Motor neuron (in vitro differentiated cells): ENCODE results near the gene TLL1. TPM values are rescaled to one million over a fixed set of nuclear protein-coding genes. Genes with fewer than 3 reads are reported as not detected.

Source experiments
- ATAC-seq, 8 experiments: fragments of 200-7000 bp; cut with Tn5 transposase; replicated peaks in 6 of 8; 2 replicates each; pipeline ENCODE4 v1.8.0; 2021; ENCODE audit warnings: mild to moderate bottlenecking in 8 of 8, moderate library complexity in 8 of 8
- H3K27ac ChIP-seq, 2 donors: fragments of 250-450 bp; sonication (Bioruptor Pico); 2 replicates each; pipeline ENCODE4 v1.9.0; 2021; ENCODE audit warnings: antibody characterized with exemption in 2 of 2, mild to moderate bottlenecking in 2 of 2, moderate library complexity in 1 of 2
- H3K4me1 ChIP-seq, 2 donors: fragments of 250-450 bp; sonication (Bioruptor Pico); replicated peaks in 1 of 2; 2 replicates each; pipeline ENCODE4 v1.6.1; 2021; ENCODE audit warnings: antibody characterized with exemption in 2 of 2, mild to moderate bottlenecking in 2 of 2, moderate library complexity in 1 of 2
- H3K4me3 ChIP-seq, 5 donors: fragments of 250-450 bp; sonication (Bioruptor Pico); 2 replicates each; pipeline ENCODE4 v1.9.0; 2021; ENCODE audit warnings: antibody characterized with exemption in 5 of 5, mild to moderate bottlenecking in 5 of 5, moderate library complexity in 4 of 5
- WGBS, 10 experiments: fragments of 450-650 bp; shearing (Covaris generic); methylation state at CpG; one replicate each; pipeline ENCODE4 v1.0.0; 2022; 5-methylcytosine and 5-hydroxymethylcytosine counted together
- in situ Hi-C, 9 experiments: fragments of 400-800 bp; cut with MboI; loops; one replicate each; pipeline ENCODE4 v1.15.0; 2021; ENCODE audit warnings: low sequenced_read_pairs in 9 of 9, low pct_unique_long_range_greater_than_20kb in 2 of 9; ENCODE audit not compliant: unreplicated experiment in 9 of 9
- total RNA-seq, 8 experiments: library from RNA; unstranded; fragments of 300-600 nt; gene quantifications; 2 replicates each; pipeline versions ENCODE4 v1.2.3 to v1.2.4, GENCODE V29; 2022

TLL1 gene
- total RNA-seq, 8 experiments from 2014 or later = 0.05 to 0.36 (median 0.13) TPM; not detected in 2

DNA sequence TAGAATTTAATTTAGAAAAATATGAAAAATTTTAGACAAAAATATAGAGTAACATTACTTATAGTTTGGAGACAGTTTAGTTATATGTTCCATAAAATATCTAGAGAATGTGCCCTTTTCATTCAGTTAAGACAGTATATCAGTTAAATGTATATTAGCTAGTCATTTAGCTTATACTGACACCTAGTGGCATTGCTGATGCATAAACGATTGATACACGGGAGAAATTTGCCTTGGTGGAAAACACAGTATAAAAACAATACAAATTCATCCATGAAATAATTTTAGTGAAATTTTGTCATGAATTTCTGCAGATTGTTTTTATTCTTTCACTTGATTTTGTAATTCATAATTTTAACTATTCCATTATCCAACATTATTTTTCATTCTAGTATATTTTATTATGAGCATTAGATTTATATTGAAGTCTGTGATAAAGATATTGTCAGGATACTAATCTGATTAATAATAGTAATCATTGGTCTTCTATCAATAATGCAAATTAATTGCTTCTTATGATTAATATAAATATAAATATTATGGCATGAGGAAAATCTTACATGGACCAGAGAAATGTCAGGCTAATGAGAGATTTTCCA lies 219.0 kb downstream of the TLL1 start:
- H3K4me1 ChIP-seq = peaks cover 0 to 5% of the 10 kb centered on the region in 2 donors
- in situ Hi-C loops = loop anchor here in 8 of 9 experiments (10.0 to 25.0 kb wide), 4 partner anchors 547 to 567 kb away; no protein-coding TSS in a partner anchor
- peak in 4 of 8 experiments; percentile 27 to 50 (median 30) for ATAC-seq
- no peak overlapping the region for H3K27ac ChIP-seq
- WGBS, 10 experiments = 0% methylated on average over 1 to 2 of the region's 2 CpGs; no CpG with 5 or more reads in 1 of the 10 experiments
- no peak overlapping the region for H3K4me3 ChIP-seq

DNA sequence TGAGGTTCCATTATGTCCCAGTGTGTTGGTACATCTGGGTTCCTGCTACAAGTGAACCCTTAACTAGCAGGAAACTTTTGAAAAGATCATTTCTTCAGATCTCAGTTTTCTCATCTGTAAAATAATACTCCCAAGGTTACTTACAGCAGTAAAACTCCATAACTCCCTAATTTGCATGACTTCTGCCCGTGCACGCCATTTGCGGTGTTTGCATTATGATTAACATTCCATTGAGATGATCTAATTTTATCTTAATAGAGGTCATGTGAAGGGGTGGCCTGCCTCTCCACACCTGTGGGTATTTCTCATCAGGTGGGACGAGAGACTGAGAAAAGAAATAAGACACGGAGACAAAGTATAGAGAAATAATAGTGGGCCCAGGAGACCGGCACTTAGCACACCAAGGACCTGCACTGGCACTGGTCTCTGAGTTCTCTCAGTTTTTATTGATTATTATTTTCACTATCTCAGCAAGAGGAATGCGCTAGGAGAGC lies 219.8 kb downstream of the TLL1 start:
- in situ Hi-C loops = loop anchor here in 8 of 9 experiments (10.0 to 25.0 kb wide), 4 partner anchors 548 to 568 kb away; no protein-coding TSS in a partner anchor
- ATAC-seq = no peak
- peaks cover 0 to 5% of the 10 kb centered on the region in 2 donors for H3K4me1 ChIP-seq
- no peak overlapping the region for H3K27ac ChIP-seq
- 14 to 84% (median 48%) methylated on average over 2 to 7 of the region's 7 CpGs; no CpG with 5 or more reads in 1 of the 10 experiments for WGBS, 10 experiments
- no peak overlapping the region for H3K4me3 ChIP-seq

DNA sequence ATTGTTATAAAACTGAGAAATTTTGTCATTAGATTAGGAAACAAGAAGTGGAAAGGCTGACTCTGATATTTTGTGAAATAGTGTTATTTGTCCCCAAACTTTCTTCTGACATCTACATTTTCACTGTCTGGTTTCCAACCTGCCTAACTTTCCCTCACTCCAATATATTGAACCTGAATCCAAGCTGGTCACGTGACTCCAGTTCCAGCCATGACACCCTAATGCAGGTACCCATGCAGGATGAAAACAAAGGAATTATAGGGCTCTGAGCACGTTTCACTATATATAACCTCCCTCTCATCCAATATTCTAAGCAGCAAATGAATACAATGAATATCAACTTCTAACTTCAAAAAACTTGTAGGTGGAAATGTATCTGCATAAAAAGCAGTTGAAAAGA lies 231.6 kb downstream of the TLL1 start:
- in situ Hi-C loops = no loop called here
- 5 to 93% (median 65%) methylated on average over 1 to 2 of the region's 2 CpGs; no CpG with 5 or more reads in 2 of the 10 experiments for whole genome bisulfite sequencing, 10 experiments
- no peak overlapping the region for H3K4me3 ChIP-seq
- H3K4me1 ChIP-seq = no peaks in the 10 kb centered on the region
- H3K27ac ChIP-seq = no peak overlapping the region
- no peak for ATAC-seq

GRCh38 chr4:166121897-166122296 lies 248.9 kb downstream of the TLL1 start:
- Histone ChIP-seq H3K4me1 (no peaks in the 10 kb centered on the region), H3K27ac (no peak overlapping the region), H3K4me3 (no peak overlapping the region)
- in situ Hi-C loops = no loop called here
- 0 to 86% (median 65%) methylated on average over 1 to 3 of the region's 3 CpGs; no CpG with 5 or more reads in 2 of the 10 experiments for WGBS, 10 experiments
- peak in 6 of 8 experiments; percentile 64 to 86 (median 78) for ATAC-seq

DNA sequence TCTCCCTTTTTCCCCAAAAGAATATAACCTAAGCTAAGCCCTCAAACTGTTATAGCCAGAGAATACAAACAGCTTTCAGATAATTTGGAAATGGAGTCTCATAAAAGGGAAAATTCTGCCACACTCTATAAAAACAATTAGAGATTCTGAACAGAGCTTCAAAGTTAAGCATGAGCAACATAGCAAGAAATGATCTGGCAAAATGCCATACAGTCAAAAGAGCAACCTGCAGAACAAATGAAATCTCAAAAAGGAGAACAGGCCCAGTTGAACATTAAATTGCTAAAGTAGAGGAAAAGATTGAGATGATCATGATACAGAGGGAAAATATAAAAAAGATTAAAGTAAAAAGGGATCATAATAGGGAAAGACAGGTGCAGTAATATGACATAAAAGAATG lies 250.5 kb downstream of the TLL1 start:
- no peak for ATAC-seq
- in situ Hi-C loops = no loop called here
- Histone ChIP-seq H3K4me3 (no peak overlapping the region), H3K4me1 (no peaks in the 10 kb centered on the region), H3K27ac (no peak overlapping the region)

DNA sequence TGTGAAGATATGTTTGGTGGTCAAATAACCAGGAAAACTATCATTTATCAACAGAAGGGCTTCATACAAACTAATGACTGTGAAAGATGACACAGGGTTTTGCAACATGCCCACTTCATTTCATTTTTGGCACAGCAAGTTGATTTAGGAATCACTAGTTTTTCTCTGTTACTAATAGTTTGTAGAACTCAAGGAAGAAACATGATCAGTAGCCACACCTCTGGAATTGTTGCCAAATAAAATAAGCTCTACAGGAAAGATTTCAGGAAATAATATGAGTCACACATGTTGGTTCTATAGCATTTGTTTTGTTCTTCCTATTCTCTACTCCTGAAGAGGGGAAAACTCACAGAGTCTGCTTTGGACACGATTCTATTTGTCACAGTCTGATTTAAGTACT lies 255.4 kb downstream of the TLL1 start:
- in situ Hi-C loops = no loop called here
- WGBS, 10 experiments = 0 to 100% (median 0%) methylated on average over 1 of the region's 1 CpG; no CpG with 5 or more reads in 7 of the 10 experiments
- ATAC-seq = peak in 1 of 8 experiments; percentile 39
- Histone ChIP-seq H3K4me3 (no peak overlapping the region), H3K4me1 (no peaks in the 10 kb centered on the region), H3K27ac (no peak overlapping the region)

DNA sequence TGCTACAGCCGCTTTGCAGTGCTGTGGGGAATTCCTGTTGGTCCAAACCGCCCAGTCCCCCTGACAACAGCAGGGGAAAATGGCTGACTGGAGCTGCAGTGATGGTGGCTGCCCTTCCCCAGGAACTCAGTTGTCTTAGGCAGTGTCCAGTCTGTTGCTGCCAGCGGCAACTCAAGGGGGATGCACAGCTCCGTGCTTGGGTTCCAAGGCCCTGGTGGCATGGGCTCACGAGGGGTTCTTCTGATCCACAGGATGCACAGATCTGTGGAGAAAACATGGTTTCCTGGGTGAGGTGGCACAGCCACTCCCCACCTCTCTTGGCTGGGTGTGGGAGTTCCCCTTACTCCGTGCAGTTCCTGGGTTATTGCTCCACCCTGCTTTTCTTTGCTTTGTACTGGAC lies 261.2 kb downstream of the TLL1 start:
- Histone ChIP-seq H3K4me1 (no peaks in the 10 kb centered on the region), H3K27ac (no peak overlapping the region), H3K4me3 (no peak overlapping the region)
- in situ Hi-C loops = no loop called here
- 0 to 100% (median 47%) methylated on average over 1 to 3 of the region's 6 CpGs; no CpG with 5 or more reads in 1 of the 10 experiments for WGBS, 10 experiments
- no peak for ATAC-seq

GRCh38 chr4:166140951-166141350 lies 267.9 kb downstream of the TLL1 start:
- Histone ChIP-seq H3K4me1 (no peaks in the 10 kb centered on the region), H3K27ac (no peak overlapping the region), H3K4me3 (no peak overlapping the region)
- ATAC-seq = no peak
- 0 to 100% (median 74%) methylated on average over 1 to 6 of the region's 6 CpGs for WGBS, 10 experiments
- in situ Hi-C loops = no loop called here

- in situ Hi-C loops = no loop called here
- Histone ChIP-seq H3K4me3 (no peak overlapping the region), H3K27ac (no peak overlapping the region), H3K4me1 (no peaks in the 10 kb centered on the region)
- WGBS, 10 experiments = 8 to 96% (median 79%) methylated on average over 2 to 6 of the region's 6 CpGs; no CpG with 5 or more reads in 2 of the 10 experiments
- ATAC-seq = no peak
Measured at GRCh38 chr4:166143227-166143626, 270.2 kb downstream of the TLL1 start.

- 0 to 91% (median 61%) methylated on average over 1 to 4 of the region's 4 CpGs for WGBS, 10 experiments
- Histone ChIP-seq H3K27ac (no peak overlapping the region), H3K4me1 (no peaks in the 10 kb centered on the region), H3K4me3 (no peak overlapping the region)
- ATAC-seq = no peak
- in situ Hi-C loops = no loop called here
Measured at GRCh38 chr4:166144607-166145006, 271.6 kb downstream of the TLL1 start.

DNA sequence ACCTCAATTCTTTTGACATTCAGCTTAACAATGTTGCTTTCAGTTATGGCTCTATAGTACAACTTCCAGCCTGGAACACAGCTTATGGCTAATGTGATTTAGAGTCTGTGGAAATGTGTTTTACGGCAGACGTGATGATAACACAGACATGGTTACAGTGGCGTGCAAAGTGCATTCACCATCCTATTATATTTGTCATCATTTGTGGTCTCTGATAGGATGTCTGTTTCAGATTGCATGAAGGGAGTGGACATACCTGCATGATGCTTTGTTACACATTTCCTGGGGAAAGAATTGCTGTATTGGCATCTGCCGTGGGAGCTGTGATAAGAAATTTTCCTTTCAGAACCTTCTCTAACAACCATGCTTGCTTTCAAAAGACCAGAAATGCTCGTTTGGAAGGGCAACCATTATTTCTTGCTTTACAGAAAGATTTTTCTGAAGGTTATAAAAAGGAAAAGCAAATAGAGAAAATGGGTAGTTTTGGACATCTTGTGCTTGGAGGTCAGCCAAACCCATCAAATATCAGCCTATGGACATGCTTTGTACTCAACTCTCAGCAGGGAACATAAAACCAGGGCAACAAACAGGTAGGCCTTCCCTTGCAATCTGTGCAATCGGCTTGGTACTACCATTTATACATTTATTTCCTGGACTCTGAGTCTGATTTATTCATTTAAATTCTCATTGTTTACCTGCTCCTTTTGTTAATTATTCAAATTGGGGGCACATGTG lies 273.9 kb downstream of the TLL1 start:
- 0 to 100% (median 62%) methylated on average over 1 to 6 of the region's 6 CpGs; no CpG with 5 or more reads in 1 of the 10 experiments for WGBS, 10 experiments
- ATAC-seq = no peak
- in situ Hi-C loops = no loop called here
- H3K4me1 ChIP-seq = no peaks in the 10 kb centered on the region
- no peak overlapping the region for H3K27ac ChIP-seq
- no peak overlapping the region for H3K4me3 ChIP-seq
